HG02623 (cell line): ENCODE results near the gene CCNE1.
A peak's percentile ranks its signal among the peaks of the same experiment; 100 is the strongest.
"Not testable (repeated sequence)": the region's sequence is repeated elsewhere in the genome, so short reads cannot be mapped to it uniquely, and the experiment has no call there.

Source experiments
- ATAC-seq: cut with Tn5 transposase; IDR thresholded peaks from one replicate; pipeline ENCODE4 v1.9.1; 2021; ENCODE audit warnings: moderate library complexity; ENCODE audit not compliant: unreplicated experiment

CCNE1 gene

GRCh38 chr19:29812881-29813275, 1.1 kb downstream of the CCNE1 start:
- no peak for ATAC-seq

- ATAC-seq, result no peak
Observed at GRCh38 chr19:29813642-29814041, 1.9 kb downstream of the CCNE1 start.

DNA sequence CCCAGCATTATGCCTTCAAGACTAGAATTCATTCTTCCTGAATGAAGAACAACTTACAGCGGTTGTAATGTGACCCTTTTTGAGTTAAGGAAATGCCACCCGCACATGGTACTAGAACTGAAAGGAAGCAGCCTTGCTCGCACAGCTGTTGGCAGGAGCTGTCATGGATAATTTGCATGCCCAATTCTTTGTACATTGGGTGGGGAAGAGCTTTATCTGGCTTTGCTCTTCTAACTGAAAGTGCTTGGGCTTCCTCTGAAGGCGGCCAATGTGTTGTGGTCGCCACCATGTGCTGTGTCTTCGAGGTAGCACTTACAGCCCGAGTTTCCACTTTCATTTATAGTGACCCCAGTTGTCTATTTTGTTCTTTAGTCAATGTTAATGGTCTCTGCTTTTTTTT, 3.4 kb downstream of the CCNE1 start:
- peak; percentile 25 for ATAC-seq

GRCh38 chr19:29817316-29817715, 5.5 kb downstream of the CCNE1 start:
- ATAC-seq, result no peak

GRCh38 chr19:29819300-29819699, 7.5 kb downstream of the CCNE1 start:
- no peak for ATAC-seq

DNA sequence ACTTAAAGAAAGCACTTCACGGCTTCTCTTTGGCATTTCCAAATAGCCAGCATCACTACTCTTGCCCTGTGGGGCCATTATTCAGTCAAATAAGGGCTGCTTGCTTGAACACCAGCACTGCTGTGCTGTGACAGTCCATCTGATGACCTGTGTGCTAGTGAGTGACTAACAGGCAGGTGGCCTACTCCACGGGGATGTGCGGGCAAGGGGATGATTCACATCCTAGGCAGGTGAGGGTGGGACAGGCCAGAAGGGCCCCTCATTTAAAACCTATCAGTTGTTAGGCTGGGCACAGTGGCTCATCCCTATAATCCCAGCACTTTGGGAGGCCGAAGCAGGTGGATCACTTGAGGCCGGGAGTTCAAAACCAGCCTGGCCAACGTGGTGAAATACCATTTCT, 8.2 kb downstream of the CCNE1 start:
- ATAC-seq, result no peak

DNA sequence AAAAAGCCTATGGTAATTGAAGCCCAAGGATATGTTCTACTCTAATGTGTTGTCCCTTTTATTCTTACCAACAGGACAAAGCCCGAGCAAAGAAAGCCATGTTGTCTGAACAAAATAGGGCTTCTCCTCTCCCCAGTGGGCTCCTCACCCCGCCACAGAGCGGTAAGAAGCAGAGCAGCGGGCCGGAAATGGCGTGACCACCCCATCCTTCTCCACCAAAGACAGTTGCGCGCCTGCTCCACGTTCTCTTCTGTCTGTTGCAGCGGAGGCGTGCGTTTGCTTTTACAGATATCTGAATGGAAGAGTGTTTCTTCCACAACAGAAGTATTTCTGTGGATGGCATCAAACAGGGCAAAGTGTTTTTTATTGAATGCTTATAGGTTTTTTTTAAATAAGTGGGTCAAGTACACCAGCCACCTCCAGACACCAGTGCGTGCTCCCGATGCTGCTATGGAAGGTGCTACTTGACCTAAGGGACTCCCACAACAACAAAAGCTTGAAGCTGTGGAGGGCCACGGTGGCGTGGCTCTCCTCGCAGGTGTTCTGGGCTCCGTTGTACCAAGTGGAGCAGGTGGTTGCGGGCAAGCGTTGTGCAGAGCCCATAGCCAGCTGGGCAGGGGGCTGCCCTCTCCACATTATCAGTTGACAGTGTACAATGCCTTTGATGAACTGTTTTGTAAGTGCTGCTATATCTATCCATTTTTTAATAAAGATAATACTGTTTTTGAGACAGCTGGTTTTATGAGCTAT, 12.0 kb downstream of the CCNE1 start:
- no peak for ATAC-seq

GRCh38 chr19:29825263-29825662, 13.5 kb downstream of the CCNE1 start:
- not testable (repeated sequence) for ATAC-seq

DNA sequence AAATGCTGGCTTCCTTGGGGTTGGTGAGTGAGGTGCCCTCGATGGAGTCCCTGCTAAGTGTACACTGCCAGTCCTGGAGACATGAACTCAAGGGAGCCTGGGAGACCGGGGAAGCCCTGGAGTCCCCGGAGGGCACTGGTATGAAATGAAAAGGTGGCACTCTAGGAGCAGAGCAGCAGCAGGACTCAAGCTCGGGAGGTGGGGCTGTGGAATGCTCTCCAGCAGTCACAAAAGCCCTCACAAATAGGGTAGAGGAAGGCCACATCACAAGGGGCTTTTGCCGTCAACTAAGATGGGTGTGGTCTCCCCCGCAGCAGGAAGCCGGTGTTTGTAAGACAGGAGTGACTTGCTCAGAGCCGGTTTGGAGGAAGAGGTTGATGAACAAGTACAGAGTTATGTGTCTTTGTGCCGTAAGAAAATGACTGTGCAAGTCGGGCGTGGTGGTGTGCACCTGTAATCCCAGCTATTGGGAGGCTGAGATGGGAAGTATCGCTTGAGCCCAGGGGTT, 19.3 kb downstream of the CCNE1 start:
- no peak for ATAC-seq

GRCh38 chr19:29831686-29832085, 19.9 kb downstream of the CCNE1 start:
- ATAC-seq, result no peak

- ATAC-seq, result no peak
Observed at GRCh38 chr19:29832801-29833200, 21.0 kb downstream of the CCNE1 start.

- no peak for ATAC-seq
Observed at GRCh38 chr19:29833614-29834261, 21.9 kb downstream of the CCNE1 start.

- ATAC-seq, result no peak
Observed at GRCh38 chr19:29834991-29835846, 23.4 kb downstream of the CCNE1 start.

GRCh38 chr19:29836409-29836825, 24.6 kb downstream of the CCNE1 start:
- peak; percentile 48 for ATAC-seq

- ATAC-seq, result peak; percentile 77
Observed at GRCh38 chr19:29837448-29837981, 25.7 kb downstream of the CCNE1 start.

DNA sequence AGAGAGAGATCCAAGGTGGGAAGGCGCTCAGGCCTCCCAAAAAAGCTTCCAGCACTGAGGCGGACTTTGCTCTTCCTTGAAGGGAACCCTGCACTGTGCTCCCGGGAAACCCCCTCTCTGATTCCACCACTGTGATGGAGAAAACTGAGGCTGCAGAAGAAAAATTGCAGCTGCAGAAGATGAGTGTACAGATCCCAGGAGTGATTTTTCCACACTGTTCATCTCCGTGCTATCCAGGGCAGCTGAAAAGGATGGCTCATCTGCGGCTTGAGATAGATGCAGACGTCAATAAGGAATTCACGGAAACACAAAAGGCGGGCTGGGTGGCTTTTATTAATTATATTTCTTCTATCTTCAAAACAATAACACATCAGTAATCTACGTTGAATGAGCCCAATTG, 26.2 kb downstream of the CCNE1 start:
- ATAC-seq, result no peak

DNA sequence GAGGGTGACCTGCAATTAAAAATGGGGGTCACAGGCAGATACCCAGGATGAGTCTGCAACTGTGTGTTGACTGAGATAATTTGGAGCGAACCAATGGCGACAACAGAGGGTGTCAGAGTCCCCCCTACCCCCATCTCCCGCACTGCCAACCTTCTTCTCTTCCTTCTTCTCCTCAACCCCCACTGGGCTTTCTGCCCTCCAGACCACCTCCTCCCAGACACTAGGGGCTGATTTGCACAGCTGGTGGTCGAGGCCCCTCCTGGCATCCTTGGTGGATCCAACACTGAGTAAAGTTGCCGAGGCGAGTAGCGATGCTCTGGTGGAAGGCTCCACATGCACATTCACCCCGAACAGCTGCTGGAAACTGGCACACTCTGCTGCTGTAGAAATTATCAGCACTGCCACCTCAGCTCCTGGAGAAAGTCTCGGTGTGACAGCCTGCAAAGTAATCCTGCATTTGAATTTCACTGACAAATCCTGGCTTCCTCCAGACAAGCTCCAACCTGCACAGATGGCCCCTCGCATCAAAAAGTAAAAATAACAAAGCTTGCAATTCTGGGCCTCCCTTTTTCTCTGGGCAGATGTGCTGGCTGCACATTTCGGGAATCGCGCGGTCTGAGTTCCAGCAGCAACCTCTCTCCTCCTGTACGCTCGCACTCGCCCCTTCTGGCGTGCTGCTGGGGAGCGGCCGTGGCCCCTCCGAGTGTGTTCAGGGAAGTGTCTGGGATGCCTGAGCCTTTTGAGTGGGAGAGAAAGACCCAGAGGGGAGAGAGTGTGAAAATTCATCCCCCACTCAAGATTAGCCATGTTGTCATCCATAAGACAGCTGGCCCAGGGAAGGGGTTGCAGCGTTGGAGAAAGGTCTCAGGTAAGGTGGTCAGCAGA, 28.5 kb downstream of the CCNE1 start:
- no peak for ATAC-seq

DNA sequence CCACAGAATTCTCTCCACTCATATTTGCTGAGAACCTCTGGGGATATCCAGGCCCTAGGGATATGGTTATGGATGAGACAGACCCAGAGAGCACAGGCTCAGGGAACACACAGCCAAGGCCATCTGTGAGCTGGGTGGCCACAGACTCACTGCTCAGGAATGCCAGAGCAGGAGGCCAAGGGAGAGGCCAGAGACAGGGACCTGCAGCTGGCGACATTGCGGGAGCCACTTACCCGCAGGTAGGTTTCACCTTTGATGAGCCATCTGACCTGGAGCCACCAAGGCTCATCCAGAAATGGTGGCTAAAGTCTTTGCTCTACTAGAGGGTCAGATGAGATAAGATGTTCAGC, 29.4 kb downstream of the CCNE1 start:
- ATAC-seq, result no peak

GRCh38 chr19:29841559-29842367, 30.0 kb downstream of the CCNE1 start:
- ATAC-seq, result no peak
